Putamen (tissue), 1 donor: ENCODE results near the gene MYBL2.
"Not testable (repeated sequence)": the region's sequence is repeated elsewhere in the genome, so short reads cannot be mapped to it uniquely, and the experiment has no call there.

Experiments
- DNase-seq: peaks from one replicate; pipeline ENCODE4 v3.0.0-alpha.2; 2016; ENCODE audit warnings: low spot score

Gene MYBL2

GRCh38 chr20:43751167-43752050, 84.5 kb downstream of the MYBL2 start:
- no peak for DNase-seq

DNA sequence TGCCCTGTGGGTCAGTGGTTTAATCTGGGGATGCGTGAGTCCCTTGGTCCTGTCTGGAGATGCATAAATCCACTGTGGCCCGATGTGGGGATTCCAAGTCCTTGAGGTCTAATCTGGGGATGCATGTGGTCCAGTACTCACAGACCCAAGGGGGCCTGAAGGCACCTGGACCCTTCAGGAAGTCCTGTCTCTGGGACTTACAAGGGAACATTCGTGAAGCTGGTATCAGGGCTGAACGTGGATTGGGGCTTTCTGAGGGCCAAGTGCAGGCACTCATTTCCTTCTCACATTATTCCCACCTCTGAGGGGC, 85.1 kb downstream of the MYBL2 start:
- DNase-seq, result no peak

- DNase-seq, result no peak
These were observed 85.8 kb downstream of the MYBL2 start for GRCh38 chr20:43752561-43753301.

- DNase-seq, result no peak
These were observed 88.5 kb downstream of the MYBL2 start for GRCh38 chr20:43755390-43755789.

DNA sequence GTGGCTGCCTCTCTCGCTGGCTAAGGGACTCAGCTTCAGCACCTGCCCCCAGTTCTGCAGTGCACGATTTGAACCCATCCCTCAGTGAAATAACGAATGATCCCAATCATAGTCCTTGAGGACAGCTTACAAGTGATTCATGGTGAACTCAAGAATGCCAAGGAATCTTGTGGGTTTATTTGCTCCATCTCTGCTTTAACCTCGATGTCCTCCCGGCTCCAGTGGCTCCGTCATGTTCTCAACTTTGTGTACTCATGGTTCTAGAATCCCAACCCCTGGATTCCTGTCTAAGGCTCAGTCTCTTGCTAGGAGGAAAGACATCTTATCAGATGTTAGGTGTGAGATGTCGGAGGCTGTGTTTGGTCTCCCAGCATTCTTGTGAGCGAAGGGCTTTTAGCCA, 88.9 kb downstream of the MYBL2 start:
- no peak for DNase-seq

DNA sequence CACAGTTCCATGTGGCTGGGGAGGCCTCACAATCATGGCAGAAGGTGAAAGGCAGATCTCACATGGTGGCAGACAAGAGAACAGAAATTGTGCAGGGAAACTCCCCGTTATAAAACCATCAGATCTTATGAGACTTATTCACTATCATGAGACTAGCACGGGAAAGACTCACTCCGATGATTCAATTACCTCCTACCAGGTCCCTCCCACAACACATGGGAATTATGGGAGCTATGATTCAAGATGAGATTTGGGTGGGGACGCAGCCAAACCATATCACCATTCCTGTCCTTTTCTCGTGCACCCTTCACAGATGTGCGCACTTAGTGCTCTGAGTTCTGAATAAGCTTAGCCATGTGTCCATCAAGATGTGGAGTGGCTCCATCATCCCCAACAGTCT, 91.0 kb downstream of the MYBL2 start:
- DNase-seq, result not testable (repeated sequence)

DNA sequence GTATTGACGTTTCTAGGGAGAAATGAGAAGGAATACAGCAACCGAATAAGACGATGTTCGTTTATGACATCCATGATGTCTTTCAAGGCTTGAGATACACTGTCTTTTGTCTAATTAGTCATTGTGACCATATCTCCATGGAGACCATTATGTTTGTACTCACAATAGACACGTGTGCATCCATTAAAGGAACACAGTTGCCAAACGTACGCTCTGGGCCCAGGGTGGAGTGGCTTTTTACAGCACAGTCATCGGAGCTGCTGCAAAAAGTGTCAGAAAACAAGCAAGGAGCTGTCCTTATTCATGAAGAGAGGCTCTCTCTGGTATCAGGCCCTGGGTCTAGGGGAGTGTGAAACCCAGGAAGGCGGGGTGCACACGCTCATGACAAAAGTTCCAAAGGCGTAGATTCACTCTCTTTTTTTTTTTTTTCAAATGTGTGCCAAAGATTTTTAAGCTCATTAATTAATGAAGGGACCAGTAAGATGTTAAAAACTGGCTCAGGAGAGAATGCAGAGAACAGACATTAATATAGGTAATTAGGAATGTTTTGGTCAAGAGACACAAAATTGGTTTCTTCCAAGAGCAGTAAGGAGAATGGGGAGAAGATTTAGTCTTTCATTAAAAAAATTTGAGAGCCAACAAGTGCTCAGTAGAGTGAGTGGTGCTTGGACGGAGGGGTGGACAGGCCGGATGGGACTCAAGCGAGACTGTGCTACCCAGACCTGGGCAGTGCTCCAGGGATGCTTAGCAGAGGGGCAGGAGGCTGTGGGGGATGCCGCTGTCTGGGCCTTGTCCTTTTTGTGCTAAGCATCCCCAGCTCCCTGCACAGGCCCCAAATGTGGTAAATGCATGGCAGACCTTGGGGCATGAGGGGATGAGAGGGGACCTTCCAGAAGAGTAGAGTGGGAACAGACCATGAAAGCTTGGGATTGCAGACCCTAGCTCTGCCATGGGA, 94.7 kb downstream of the MYBL2 start:
- DNase-seq, result no peak

- no peak for DNase-seq
These were observed 96.0 kb downstream of the MYBL2 start for GRCh38 chr20:43762911-43763310.

DNA sequence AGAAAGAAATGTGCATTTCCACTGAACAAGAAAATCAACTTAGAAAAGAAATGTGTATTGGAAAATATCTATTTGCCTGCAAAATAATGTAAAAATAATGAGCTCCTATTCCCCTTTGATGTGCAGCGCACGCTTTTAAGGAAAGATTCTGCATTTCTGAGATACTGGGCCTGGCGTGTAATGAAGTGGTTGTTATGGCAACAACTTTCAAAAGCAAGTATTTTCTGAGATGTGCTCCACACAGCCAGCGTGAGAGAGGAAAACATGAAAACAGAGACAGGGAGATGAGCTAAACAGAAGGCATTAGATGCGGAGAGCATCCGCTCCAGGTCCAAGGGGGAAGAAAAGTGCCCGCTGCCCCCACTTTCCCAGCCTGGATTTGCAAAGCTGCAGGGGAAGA, 99.0 kb downstream of the MYBL2 start:
- no peak for DNase-seq
